Right atrium auricular region (tissue), 2 donors: Measurements from ENCODE around the gene TSPAN4. TPM values are rescaled to one million over a fixed set of nuclear protein-coding genes. Genes with fewer than 3 reads are reported as not detected.

ENCODE experiments used
- DNase-seq: peaks from one replicate; pipeline ENCODE4 v3.0.0-alpha.2; 2019; ENCODE audit warnings: low spot score
- H3K27ac ChIP-seq, 2 donors: fragments of 200-600 bp; sonication (generic); 1 replicate in 1 of 2; 2 replicates in 1 of 2; pipeline ENCODE4 v1.5.1; 2016 to 2019
- H3K27me3 ChIP-seq, 2 donors: fragments of 200-600 bp; sonication (generic); one replicate each; pipeline versions ENCODE4 v1.5.1 to v1.6.0; 2017 to 2019
- H3K36me3 ChIP-seq: fragments of 200-600 bp; sonication (generic); one replicate; pipeline ENCODE4 v1.5.1; 2016
- H3K4me1 ChIP-seq, 2 donors: fragments of 200-600 bp; sonication (generic); one replicate each; pipeline versions ENCODE4 v1.5.1 to v1.6.0; 2017 to 2019
- H3K4me3 ChIP-seq, 2 donors: fragments of 200-600 bp; sonication (generic); 1 replicate in 1 of 2; 2 replicates in 1 of 2; pipeline ENCODE4 v1.5.1; 2017 to 2019; ENCODE audit warnings: mild to moderate bottlenecking in 1 of 2, moderate library complexity in 1 of 2
- H3K9me3 ChIP-seq, 2 donors: fragments of 200-600 bp; sonication (generic); one replicate each; pipeline ENCODE4 v1.5.1; 2019
- total RNA-seq, 2 donors: library from RNA; depleted of rRNA; stranded (reverse); fragments of >200 nt; gene quantifications; one replicate each; pipeline ENCODE4 v1.1.0, GENCODE V29; 2016
- TF ChIP-seq, protein P1 (sequence below), 2 donors: fragments of 200-600 bp; sonication (generic); IDR thresholded peaks; one replicate each; pipeline ENCODE4 v1.5.1; 2019; ENCODE audit warnings: antibody characterized with exemption in 2 of 2

The TSPAN4 gene
- total RNA-seq, 2 donors from 2014 or later, result 37.2 to 81.0 TPM

DNA sequence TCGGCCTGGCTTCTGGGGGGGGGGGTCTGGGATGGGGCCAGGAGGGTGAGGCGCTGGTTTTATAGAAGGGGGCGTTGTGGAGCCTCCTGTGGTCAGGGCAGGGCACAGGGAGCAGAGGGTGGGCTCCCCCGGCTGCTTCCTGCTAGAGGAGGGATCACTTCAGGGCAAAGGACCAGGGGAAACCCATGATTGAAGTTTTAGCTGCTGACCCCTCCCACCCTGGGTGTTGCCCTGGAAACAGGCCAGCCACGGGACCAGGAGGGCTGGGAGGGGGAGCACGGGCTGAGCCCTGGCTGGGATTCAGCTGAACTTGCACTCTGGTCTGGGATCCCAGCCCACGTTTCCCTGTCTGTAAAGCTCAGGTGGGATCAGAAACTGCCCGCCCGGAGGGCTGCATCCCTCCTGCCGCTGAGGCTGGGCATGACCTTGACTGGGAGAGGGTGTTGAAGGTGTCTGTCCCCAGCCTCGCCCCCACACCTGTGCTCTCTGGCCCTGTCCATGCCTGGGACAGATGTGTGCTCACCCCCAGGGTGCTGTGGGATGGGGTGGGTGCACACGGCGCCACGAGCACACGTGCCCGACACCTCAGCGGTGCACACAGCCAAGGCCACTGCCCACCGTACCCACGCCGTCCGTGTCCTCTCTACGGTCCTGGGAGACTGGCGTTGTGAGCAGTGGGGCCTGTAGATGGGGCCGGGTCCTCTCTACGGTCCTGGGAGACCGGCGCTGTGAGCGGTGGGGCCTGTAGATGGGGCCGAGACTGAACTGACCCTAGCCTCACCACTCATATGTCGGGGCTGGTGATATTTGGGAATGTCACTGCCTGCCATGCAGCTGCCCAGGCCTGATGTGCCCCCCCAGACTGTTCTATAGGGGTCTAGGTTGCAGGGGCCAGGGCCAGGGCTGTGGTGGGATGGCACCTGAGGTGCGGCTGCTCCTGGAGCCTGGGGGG lies 2.3 kb downstream of the TSPAN4 start:
- peak overlapping the region; percentile 95 for H3K27ac ChIP-seq
- H3K27me3 ChIP-seq, result no peaks in the 10 kb centered on the region
- H3K4me1 ChIP-seq, result peaks cover 0 to 82% of the 10 kb centered on the region in 2 donors
- TF ChIP-seq, protein P1, sequence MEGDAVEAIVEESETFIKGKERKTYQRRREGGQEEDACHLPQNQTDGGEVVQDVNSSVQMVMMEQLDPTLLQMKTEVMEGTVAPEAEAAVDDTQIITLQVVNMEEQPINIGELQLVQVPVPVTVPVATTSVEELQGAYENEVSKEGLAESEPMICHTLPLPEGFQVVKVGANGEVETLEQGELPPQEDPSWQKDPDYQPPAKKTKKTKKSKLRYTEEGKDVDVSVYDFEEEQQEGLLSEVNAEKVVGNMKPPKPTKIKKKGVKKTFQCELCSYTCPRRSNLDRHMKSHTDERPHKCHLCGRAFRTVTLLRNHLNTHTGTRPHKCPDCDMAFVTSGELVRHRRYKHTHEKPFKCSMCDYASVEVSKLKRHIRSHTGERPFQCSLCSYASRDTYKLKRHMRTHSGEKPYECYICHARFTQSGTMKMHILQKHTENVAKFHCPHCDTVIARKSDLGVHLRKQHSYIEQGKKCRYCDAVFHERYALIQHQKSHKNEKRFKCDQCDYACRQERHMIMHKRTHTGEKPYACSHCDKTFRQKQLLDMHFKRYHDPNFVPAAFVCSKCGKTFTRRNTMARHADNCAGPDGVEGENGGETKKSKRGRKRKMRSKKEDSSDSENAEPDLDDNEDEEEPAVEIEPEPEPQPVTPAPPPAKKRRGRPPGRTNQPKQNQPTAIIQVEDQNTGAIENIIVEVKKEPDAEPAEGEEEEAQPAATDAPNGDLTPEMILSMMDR (IDR thresholded peaks at IDR 0.05), result no peak
- H3K4me3 ChIP-seq, result peak overlapping the region; percentile 86 to 97
- H3K36me3 ChIP-seq, result peaks cover 9% of the 10 kb centered on the region
- no peaks in the 10 kb centered on the region for H3K9me3 ChIP-seq
- DNase-seq, result peak; percentile 95

- DNase-seq, result no peak
- H3K4me3 ChIP-seq, result peak overlapping the region in 1 of 2 donors; percentile 97
- H3K27me3 ChIP-seq, result no peaks in the 10 kb centered on the region
- peaks cover 0 to 82% of the 10 kb centered on the region in 2 donors for H3K4me1 ChIP-seq
- H3K9me3 ChIP-seq, result no peaks in the 10 kb centered on the region
- H3K27ac ChIP-seq, result peak overlapping the region; percentile 95
- TF ChIP-seq, protein P1 (IDR thresholded peaks at IDR 0.05), result no peak
- no peaks in the 10 kb centered on the region for H3K36me3 ChIP-seq
Observed at GRCh38 chr11:845872-846495, 3.3 kb downstream of the TSPAN4 start.

GRCh38 chr11:846496-847098 lies 3.9 kb downstream of the TSPAN4 start:
- Histone ChIP-seq H3K4me1 (peaks cover 0 to 80% of the 10 kb centered on the region in 2 donors), H3K4me3 (no peak overlapping the region), H3K9me3 (no peaks in the 10 kb centered on the region), H3K27me3 (no peaks in the 10 kb centered on the region), H3K27ac (peak overlapping the region; percentile 95), H3K36me3 (no peaks in the 10 kb centered on the region)
- TF ChIP-seq, protein P1 (IDR thresholded peaks at IDR 0.05), result no peak
- no peak for DNase-seq

DNA sequence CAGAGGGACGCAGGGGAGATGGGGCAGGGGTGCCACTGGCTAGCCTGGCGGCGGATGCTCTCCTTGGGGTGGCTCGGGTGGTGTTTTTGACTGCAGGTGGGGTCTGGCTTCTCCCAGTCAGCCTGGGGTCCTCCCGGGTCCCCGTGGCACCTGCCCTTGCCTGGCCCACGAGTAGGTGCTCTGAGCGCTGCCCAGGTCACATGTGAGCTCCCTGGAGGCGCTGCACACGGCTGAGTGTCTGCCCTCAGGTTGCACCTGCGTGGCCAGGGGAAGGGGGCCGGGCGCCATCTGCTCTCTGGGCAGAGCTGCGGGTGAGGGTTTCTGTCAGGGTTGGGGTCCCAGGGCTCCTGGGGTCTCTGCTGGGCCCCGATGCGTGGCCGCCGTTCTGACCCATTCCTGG lies 5.2 kb downstream of the TSPAN4 start:
- Histone ChIP-seq H3K36me3 (no peaks in the 10 kb centered on the region), H3K9me3 (no peaks in the 10 kb centered on the region), H3K27me3 (no peaks in the 10 kb centered on the region), H3K4me1 (peaks cover 0 to 83% of the 10 kb centered on the region in 2 donors), H3K4me3 (no peak overlapping the region), H3K27ac (no peak overlapping the region)
- TF ChIP-seq, protein P1 (IDR thresholded peaks at IDR 0.05), result no peak
- no peak for DNase-seq

- Histone ChIP-seq H3K27me3 (no peaks in the 10 kb centered on the region), H3K4me3 (no peak overlapping the region), H3K4me1 (peaks cover 0 to 81% of the 10 kb centered on the region in 2 donors), H3K9me3 (no peaks in the 10 kb centered on the region), H3K36me3 (no peaks in the 10 kb centered on the region), H3K27ac (no peak overlapping the region)
- TF ChIP-seq, protein P1 (IDR thresholded peaks at IDR 0.05), result peak; percentile 89 to 95
- DNase-seq, result no peak
Observed at GRCh38 chr11:848380-848931, 5.8 kb downstream of the TSPAN4 start.
